GM19372 (cell line): ENCODE results near the gene TECTB.

Experiments used
- ATAC-seq: cut with Tn5 transposase; IDR thresholded peaks from one replicate; pipeline ENCODE4 v1.9.1; 2021; ENCODE audit warnings: mild to moderate bottlenecking, low read depth, moderate library complexity; ENCODE audit not compliant: unreplicated experiment

TECTB gene

GRCh38 chr10:112304267-112304859, 21.2 kb downstream of the TECTB start:
- ATAC-seq, result no peak

GRCh38 chr10:112307358-112308124, 24.3 kb downstream of the TECTB start:
- ATAC-seq, result peak; percentile 62

GRCh38 chr10:112308125-112308502, 24.9 kb downstream of the TECTB start:
- ATAC-seq, result no peak

- ATAC-seq, result no peak
Observed at GRCh38 chr10:112311481-112311880, 28.3 kb downstream of the TECTB start.

GRCh38 chr10:112313234-112313633, 30.0 kb downstream of the TECTB start:
- no peak for ATAC-seq

GRCh38 chr10:112313911-112314310, 30.7 kb downstream of the TECTB start:
- ATAC-seq, result no peak

GRCh38 chr10:112314822-112315474, 31.7 kb downstream of the TECTB start:
- ATAC-seq, result peak; percentile 84

GRCh38 chr10:112327678-112328077, 44.5 kb downstream of the TECTB start:
- ATAC-seq, result no peak

- no peak for ATAC-seq
Observed at GRCh38 chr10:112330162-112330561, 47.0 kb downstream of the TECTB start.

GRCh38 chr10:112330607-112331160, 47.5 kb downstream of the TECTB start:
- ATAC-seq, result no peak

GRCh38 chr10:112332022-112332421, 48.8 kb downstream of the TECTB start:
- ATAC-seq, result no peak

GRCh38 chr10:112332509-112333228, 49.5 kb downstream of the TECTB start:
- no peak for ATAC-seq

GRCh38 chr10:112333452-112333851, 50.3 kb downstream of the TECTB start:
- no peak for ATAC-seq

GRCh38 chr10:112335111-112335867, 52.1 kb downstream of the TECTB start:
- ATAC-seq, result no peak

GRCh38 chr10:112335868-112336265, 52.7 kb downstream of the TECTB start:
- ATAC-seq, result no peak

GRCh38 chr10:112336556-112337201, 53.5 kb downstream of the TECTB start:
- ATAC-seq, result no peak

GRCh38 chr10:112338957-112339356, 55.8 kb downstream of the TECTB start:
- ATAC-seq, result no peak

GRCh38 chr10:112340601-112341000, 57.4 kb downstream of the TECTB start:
- ATAC-seq, result no peak

- no peak for ATAC-seq
Observed at GRCh38 chr10:112343056-112343806, 60.0 kb downstream of the TECTB start.
